Thymus (tissue), 14 donors: ENCODE results near the gene BAX. TPM values are rescaled to one million over a fixed set of nuclear protein-coding genes. Genes with fewer than 3 reads are reported as not detected.
"Not testable (repeated sequence)": the region's sequence is repeated elsewhere in the genome, so short reads cannot be mapped to it uniquely, and the experiment has no call there.

ENCODE experiments used
- DNase-seq, 9 donors: peaks; one replicate each; pipeline ENCODE4 v3.0.0-alpha.2; 2013; ENCODE audit warnings: low spot score in 9 of 9, low read depth in 6 of 9, missing footprints in 1 of 9
- H3K27ac ChIP-seq, 2 donors: one replicate each; pipeline ENCODE4 v1.5.1; 2013; ENCODE audit warnings: control low read depth in 1 of 2, low read depth in 1 of 2, low read length in 1 of 2, mild to moderate bottlenecking in 1 of 2, moderate library complexity in 1 of 2
- H3K27me3 ChIP-seq, 2 donors: one replicate each; pipeline ENCODE4 v1.5.1; 2013; ENCODE audit warnings: low read length in 1 of 2; ENCODE audit not compliant: control insufficient read depth in 2 of 2, insufficient read depth in 1 of 2
- H3K36me3 ChIP-seq, 2 donors: one replicate each; pipeline ENCODE4 v1.5.1; 2013; ENCODE audit warnings: low read length in 1 of 2, mild to moderate bottlenecking in 1 of 2, moderate library complexity in 1 of 2; ENCODE audit not compliant: control insufficient read depth in 2 of 2, insufficient read depth in 2 of 2
- H3K4me1 ChIP-seq, 2 donors: one replicate each; pipeline ENCODE4 v1.5.1; 2013; ENCODE audit warnings: low read length in 2 of 2; ENCODE audit not compliant: control insufficient read depth in 2 of 2, insufficient read depth in 2 of 2
- H3K4me3 ChIP-seq, 2 donors: one replicate each; pipeline ENCODE4 v1.5.1; 2013; ENCODE audit warnings: low read length in 2 of 2, control low read depth in 1 of 2, mild to moderate bottlenecking in 1 of 2
- H3K9me3 ChIP-seq, 2 donors: one replicate each; pipeline ENCODE4 v1.5.1; 2013; ENCODE audit warnings: low read length in 1 of 2, mild to moderate bottlenecking in 1 of 2; ENCODE audit not compliant: control insufficient read depth in 2 of 2, insufficient read depth in 1 of 2
- WGBS: extraction: QIAGEN DNeasy Blood & Tissue Kit; methylation state at CpG from one replicate; pipeline ENCODE4 v1.1.7; 2013; 5-methylcytosine and 5-hydroxymethylcytosine counted together
- long read RNA-seq, 10 donors: transcript quantifications; one replicate each; lab custom pipeline, GENCODE V29; 2026
- polyA plus RNA-seq: library from polyadenylated mRNA; stranded (reverse); fragments of 200-250 nt; gene quantifications from one replicate; pipeline ENCODE4 v1.2.3, GENCODE V29; 2013
- total RNA-seq: library from RNA; stranded (reverse); fragments of 120-200 nt; gene quantifications from one replicate; pipeline ENCODE4 v1.2.4, GENCODE V29; 2013
- donor health status: healthy.

Gene BAX
- total RNA-seq (62.6 TPM), polyA plus RNA-seq (126 TPM)
- long read RNA-seq, donor 1, transcript BAX-202 (6 exons, 793 nt): major isoform, 7 of 10 reads
- long read RNA-seq, donor 1, partial matches to known transcripts: 0 of 10 reads
- long read RNA-seq, donor 1, other reads (novel, unspliced or antisense): 0 of 10 reads
- long read RNA-seq, donor 2, transcript BAX-211 (5 exons, 775 nt): minor isoform, 6 of 108 reads
- long read RNA-seq, donor 2, transcript BAX-207 (5 exons, 1,346 nt): minor isoform, 6 of 108 reads
- long read RNA-seq, donor 2, transcript BAX-202 (6 exons, 793 nt): major isoform, 81 of 108 reads
- long read RNA-seq, donor 2, transcript BAX-201 (5 exons, 1,358 nt): minor isoform, 6 of 108 reads
- long read RNA-seq, donor 2, partial matches to known transcripts: 0 of 108 reads
- long read RNA-seq, donor 2, other reads (novel, unspliced or antisense): 5 of 108 reads
- long read RNA-seq, donor 3, transcript BAX-207 (5 exons, 1,346 nt): minor isoform, 6 of 99 reads
- long read RNA-seq, donor 3, transcript BAX-202 (6 exons, 793 nt): major isoform, 57 of 99 reads
- long read RNA-seq, donor 3, partial matches to known transcripts: 29 of 99 reads
- long read RNA-seq, donor 3, other reads (novel, unspliced or antisense): 0 of 99 reads
- long read RNA-seq, donor 4, transcript BAX-202 (6 exons, 793 nt): major isoform, 13 of 16 reads
- long read RNA-seq, donor 4, partial matches to known transcripts: 0 of 16 reads
- long read RNA-seq, donor 4, other reads (novel, unspliced or antisense): 0 of 16 reads
- long read RNA-seq, donor 5, transcript BAX-202 (6 exons, 793 nt): major isoform, 54 of 81 reads
- long read RNA-seq, donor 5, transcript BAX-207 (5 exons, 1,346 nt): minor isoform, 6 of 81 reads
- long read RNA-seq, donor 5, partial matches to known transcripts: 8 of 81 reads
- long read RNA-seq, donor 5, other reads (novel, unspliced or antisense): 5 of 81 reads
- long read RNA-seq, donor 6, transcript BAX-201 (5 exons, 1,358 nt): minor isoform, 6 of 61 reads
- long read RNA-seq, donor 6, transcript BAX-202 (6 exons, 793 nt): major isoform, 40 of 61 reads
- long read RNA-seq, donor 6, partial matches to known transcripts: 7 of 61 reads
- long read RNA-seq, donor 6, other reads (novel, unspliced or antisense): 0 of 61 reads
- long read RNA-seq, donor 7, transcript BAX-201 (5 exons, 1,358 nt): minor isoform, 6 of 61 reads
- long read RNA-seq, donor 7, transcript BAX-202 (6 exons, 793 nt): major isoform, 37 of 61 reads
- long read RNA-seq, donor 7, partial matches to known transcripts: 13 of 61 reads
- long read RNA-seq, donor 7, other reads (novel, unspliced or antisense): 0 of 61 reads
- long read RNA-seq, donor 8, transcript BAX-202 (6 exons, 793 nt): major isoform, 12 of 15 reads
- long read RNA-seq, donor 8, partial matches to known transcripts: 0 of 15 reads
- long read RNA-seq, donor 8, other reads (novel, unspliced or antisense): 0 of 15 reads
- long read RNA-seq, donor 9, transcript BAX-202 (6 exons, 793 nt): major isoform, 28 of 31 reads
- long read RNA-seq, donor 9, partial matches to known transcripts: 0 of 31 reads
- long read RNA-seq, donor 9, other reads (novel, unspliced or antisense): 0 of 31 reads
- long read RNA-seq, donor 10, transcript BAX-202 (6 exons, 793 nt): major isoform, 26 of 41 reads
- long read RNA-seq, donor 10, partial matches to known transcripts: 6 of 41 reads
- long read RNA-seq, donor 10, other reads (novel, unspliced or antisense): 5 of 41 reads

DNA sequence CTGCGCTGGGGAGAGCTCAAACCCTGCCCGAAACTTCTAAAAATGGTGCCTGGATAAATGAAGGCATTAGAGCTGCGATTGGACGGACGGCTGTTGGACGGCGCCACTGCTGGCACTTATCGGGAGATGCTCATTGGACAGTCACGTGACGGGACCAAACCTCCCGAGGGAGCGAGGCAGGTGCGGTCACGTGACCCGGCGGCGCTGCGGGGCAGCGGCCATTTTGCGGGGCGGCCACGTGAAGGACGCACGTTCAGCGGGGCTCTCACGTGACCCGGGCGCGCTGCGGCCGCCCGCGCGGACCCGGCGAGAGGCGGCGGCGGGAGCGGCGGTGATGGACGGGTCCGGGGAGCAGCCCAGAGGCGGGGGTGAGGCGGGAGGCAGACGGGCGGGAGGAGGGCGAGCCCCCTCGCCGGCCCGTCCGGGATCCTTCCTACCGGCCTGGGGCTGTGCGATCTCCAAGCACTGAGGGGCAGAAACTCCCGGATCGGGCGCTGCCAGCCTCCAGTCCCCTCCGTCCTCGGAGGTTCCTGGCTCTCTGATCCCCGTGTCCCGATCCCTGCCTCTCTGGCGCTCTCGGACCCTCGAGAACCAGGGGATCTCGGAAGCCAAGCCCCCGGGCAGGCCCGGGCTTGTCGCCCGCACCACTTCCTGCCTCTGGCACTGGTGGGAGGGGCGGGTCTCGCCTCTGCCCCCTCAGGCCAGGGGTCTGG, at the start of gene BAX:
BAX (plus strand) TSS at position 281 of the 713 bp plus-strand sequence; CDS start at position 335, 54 bp downstream.
- DNase-seq: peak; percentile 63 to 91 (median 82)
- under 1% methylated on average over 71 of the region's 71 CpGs for WGBS
- Histone ChIP-seq H3K27me3 (no peaks in the 10 kb centered on the region), H3K27ac (peak within 1 kb of the TSS; percentile 64 to 86), H3K36me3 (peaks cover 10 to 15% of the 10 kb centered on the region in 2 donors), H3K9me3 (no peaks in the 10 kb centered on the region), H3K4me3 (peak within 1 kb of the TSS; percentile 83 to 96), H3K4me1 (peaks cover 20 to 21% of the 10 kb centered on the region in 2 donors)

GRCh38 chr19:48905664-48906063, 49.0 kb upstream of the BAX start:
- Histone ChIP-seq H3K4me3 (no peak overlapping the region), H3K27me3 (no peaks in the 10 kb centered on the region), H3K4me1 (peaks cover 4 to 8% of the 10 kb centered on the region in 2 donors), H3K9me3 (peaks cover 0 to 6% of the 10 kb centered on the region in 2 donors), H3K36me3 (peaks cover 43 to 53% of the 10 kb centered on the region in 2 donors), H3K27ac (no peak overlapping the region)
- DNase-seq: no peak
- WGBS: 98% methylated on average over 14 of the region's 14 CpGs

GRCh38 chr19:48906324-48906723, 48.4 kb upstream of the BAX start:
- Histone ChIP-seq H3K4me1 (peaks cover 0 to 2% of the 10 kb centered on the region in 2 donors), H3K36me3 (peaks cover 49 to 60% of the 10 kb centered on the region in 2 donors), H3K27me3 (no peaks in the 10 kb centered on the region), H3K9me3 (peaks cover 0 to 6% of the 10 kb centered on the region in 2 donors), H3K27ac (no peak overlapping the region), H3K4me3 (no peak overlapping the region)
- 96% methylated on average over 10 of the region's 10 CpGs for WGBS
- no peak for DNase-seq

GRCh38 chr19:48907671-48908070, 47.0 kb upstream of the BAX start:
- WGBS: 96% methylated on average over 14 of the region's 14 CpGs
- Histone ChIP-seq H3K27me3 (no peaks in the 10 kb centered on the region), H3K4me1 (no peaks in the 10 kb centered on the region), H3K36me3 (peaks cover 61 to 66% of the 10 kb centered on the region in 2 donors), H3K27ac (no peak overlapping the region), H3K9me3 (peaks cover 0 to 6% of the 10 kb centered on the region in 2 donors), H3K4me3 (no peak overlapping the region)
- DNase-seq: no peak

DNA sequence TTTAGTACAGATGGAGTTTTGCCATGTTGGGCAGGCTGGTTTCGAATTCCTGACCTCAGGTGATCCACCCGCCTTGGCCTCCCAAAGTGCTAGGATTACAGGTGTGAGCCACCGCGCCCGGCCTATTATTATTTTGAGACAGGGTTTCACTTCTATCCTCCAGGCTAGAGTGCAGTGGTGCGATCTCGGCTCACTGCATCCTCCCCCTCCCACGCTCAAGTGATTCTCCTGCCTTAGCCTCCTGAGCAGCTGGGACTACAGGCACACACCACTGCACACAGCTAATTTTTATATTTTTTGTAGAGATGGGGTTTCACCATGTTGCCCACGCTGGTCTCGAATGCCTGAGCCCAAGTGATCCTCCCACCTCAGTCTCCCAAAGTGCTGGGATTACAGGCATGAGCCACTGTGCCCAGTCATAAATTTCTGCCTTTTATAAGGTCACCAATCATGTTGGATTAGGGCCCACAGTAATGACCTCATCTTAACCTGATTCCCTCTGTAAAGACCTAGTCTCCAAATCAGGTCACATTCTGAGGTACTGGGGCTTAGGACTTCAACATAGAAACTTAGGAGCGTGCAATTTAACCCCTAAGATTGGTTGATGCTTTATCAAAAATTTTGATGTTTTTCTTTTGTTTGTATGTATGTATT, 45.1 kb upstream of the BAX start:
- not testable (repeated sequence) for DNase-seq

DNA sequence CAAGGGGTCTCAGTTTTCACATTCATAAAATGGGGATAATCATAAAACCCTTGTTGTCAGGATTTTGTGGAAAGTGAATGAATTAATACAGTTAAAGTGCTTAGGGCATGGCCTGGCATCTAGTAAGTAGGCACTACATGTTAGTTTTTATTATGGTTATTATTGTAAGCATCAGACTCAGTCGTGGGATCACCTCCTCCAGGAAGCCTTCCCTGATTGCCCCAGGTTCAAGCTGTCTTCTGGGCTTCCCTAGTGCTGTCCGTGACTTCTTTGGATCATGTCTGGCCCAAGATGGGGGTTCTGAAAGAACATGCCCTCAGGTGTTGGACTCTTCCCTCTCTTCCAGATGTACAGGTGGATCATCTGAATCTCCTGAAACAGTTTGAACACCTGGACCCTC, 43.9 kb upstream of the BAX start:
- no peak for DNase-seq
- Histone ChIP-seq H3K36me3 (peaks cover 66 to 77% of the 10 kb centered on the region in 2 donors), H3K27ac (no peak overlapping the region), H3K9me3 (peaks cover 0 to under 1% of the 10 kb centered on the region in 2 donors), H3K4me3 (no peak overlapping the region), H3K27me3 (no peaks in the 10 kb centered on the region), H3K4me1 (no peaks in the 10 kb centered on the region)
- 96% methylated on average over 2 of the region's 2 CpGs for WGBS

More for the DNA sequence above, 45.1 kb upstream of the BAX start:
- H3K9me3 ChIP-seq, H3K4me1 ChIP-seq, H3K4me3 ChIP-seq, H3K27me3 ChIP-seq, H3K27ac ChIP-seq: not testable (repeated sequence)
- 95% methylated on average over 11 of the region's 11 CpGs for WGBS
- H3K36me3 ChIP-seq: peaks cover 71 to 78% of the 10 kb centered on the region in 2 donors

- Histone ChIP-seq H3K9me3 (no peaks in the 10 kb centered on the region), H3K36me3 (peaks cover 53 to 67% of the 10 kb centered on the region in 2 donors), H3K27ac (no peak overlapping the region), H3K27me3 (no peaks in the 10 kb centered on the region), H3K4me1 (no peaks in the 10 kb centered on the region), H3K4me3 (no peak overlapping the region)
- WGBS: 98% methylated on average over 9 of the region's 9 CpGs
- DNase-seq: peak in 1 of 9 donors; percentile 42
Measured at GRCh38 chr19:48913114-48913889, 41.4 kb upstream of the BAX start.
